GM23248 (cell line): ENCODE results near the gene CDK10. TPM values are rescaled to one million over a fixed set of nuclear protein-coding genes. Genes with fewer than 3 reads are reported as not detected.

Experiments
- DNase-seq: peaks from one replicate; pipeline ENCODE4 v3.0.0-alpha.2; 2015
- H2AFZ ChIP-seq: fragments of 200-600 bp; sonication (generic); 2 replicates; pipeline ENCODE4 v1.6.1; 2016; ENCODE audit warnings: antibody characterized with exemption
- H3F3A ChIP-seq: fragments of 200-600 bp; sonication (generic); 2 replicates; pipeline ENCODE4 v1.6.1; 2016; ENCODE audit warnings: mild to moderate bottlenecking, antibody characterized with exemption, mixed run types; ENCODE audit not compliant: insufficient read depth
- H3K27ac ChIP-seq: fragments of 200-600 bp; sonication (generic); 2 replicates; pipeline ENCODE4 v1.5.1; 2016; ENCODE audit warnings: mild to moderate bottlenecking
- H3K27me3 ChIP-seq: fragments of 200-600 bp; sonication (generic); replicated peaks from 2 replicates; pipeline ENCODE4 v1.6.1; 2016; ENCODE audit warnings: mild to moderate bottlenecking; ENCODE audit not compliant: insufficient read depth
- H3K36me3 ChIP-seq: fragments of 200-600 bp; sonication (generic); 2 replicates; pipeline ENCODE4 v1.6.1; 2016; ENCODE audit warnings: low read depth, mild to moderate bottlenecking
- H3K4me1 ChIP-seq: fragments of 200-600 bp; sonication (generic); 2 replicates; pipeline ENCODE4 v1.6.1; 2016; ENCODE audit warnings: mild to moderate bottlenecking; ENCODE audit not compliant: insufficient read depth
- H3K4me2 ChIP-seq: fragments of 200-600 bp; sonication (generic); one replicate; pipeline ENCODE4 v1.6.1; 2016; ENCODE audit warnings: mild to moderate bottlenecking; ENCODE audit not compliant: unreplicated experiment
- H3K4me3 ChIP-seq: fragments of 200-600 bp; sonication (generic); 2 replicates; pipeline ENCODE4 v1.5.1; 2016; ENCODE audit warnings: mild to moderate bottlenecking
- H3K79me2 ChIP-seq: fragments of 200-600 bp; sonication (generic); 2 replicates; pipeline ENCODE4 v1.6.1; 2016; ENCODE audit warnings: mild to moderate bottlenecking; ENCODE audit not compliant: insufficient read depth
- H3K9ac ChIP-seq: fragments of 200-600 bp; sonication (generic); 2 replicates; pipeline ENCODE4 v1.6.1; 2016; ENCODE audit warnings: mild to moderate bottlenecking
- H3K9me2 ChIP-seq: fragments of 200-600 bp; sonication (generic); 2 replicates; pipeline ENCODE4 v1.6.1; 2016; ENCODE audit warnings: mixed run types, mild to moderate bottlenecking, moderate library complexity; ENCODE audit not compliant: insufficient read depth
- H3K9me3 ChIP-seq: fragments of 200-600 bp; sonication (generic); one replicate; pipeline ENCODE4 v1.6.1; 2017; ENCODE audit warnings: low read depth
- H4K20me1 ChIP-seq: fragments of 200-600 bp; sonication (generic); 2 replicates; pipeline ENCODE4 v1.6.0; 2016; ENCODE audit not compliant: insufficient read depth
- EZH2 ChIP-seq: fragments of 200-600 bp; sonication (generic); IDR thresholded peaks from 2 replicates; pipeline ENCODE4 v1.6.1; 2018; ENCODE audit warnings: antibody characterized with exemption, mild to moderate bottlenecking; ENCODE audit not compliant: insufficient read depth, poor library complexity, severe bottlenecking
- EZH2phosphoT487 ChIP-seq: fragments of 200-600 bp; sonication (generic); IDR thresholded peaks from 2 replicates; pipeline ENCODE4 v1.6.1; 2018; ENCODE audit warnings: antibody characterized with exemption, moderate library complexity, mild to moderate bottlenecking, low read depth; ENCODE audit not compliant: insufficient read depth
- WGBS, 2 experiments: methylation state at CpG; one replicate each; pipeline ENCODE4 v1.1.6; 2015 to 2017; ENCODE audit warnings: low lambda C conversion rate in 2 of 2, low coverage in 1 of 2; ENCODE audit errors: missing lambda C conversion rate in 2 of 2; 5-methylcytosine and 5-hydroxymethylcytosine counted together
- in situ Hi-C: fragments of 300-500 bp; cut with MboI; formaldehyde crosslinking; loops from 2 replicates; pipeline ENCODE4 v1.15.0; 2020
- polyA plus RNA-seq: library from polyadenylated mRNA; unstranded; fragments of >200 nt; fragmentation: Nextera tagmentation; extraction: Ambion mirVana; gene quantifications from 2 replicates; pipeline ENCODE4 v1.2.1, GENCODE V29; 2016
- total RNA-seq: library from RNA; depleted of rRNA; stranded (reverse); fragments of >200 nt; shearing (Covaris generic); gene quantifications from 2 replicates; pipeline ENCODE4 v1.2.3, GENCODE V29; 2014

The CDK10 gene
- total and polyA plus RNA-seq, 2 experiments from 2014 or later, result 49.6 to 51.9 TPM

GRCh38 chr16:89730610-89731234 lies 44.2 kb downstream of the CDK10 start:
- WGBS, 2 experiments, result 76 to 87% methylated on average over 20 to 22 of the region's 22 CpGs
- no peak overlapping the region for H3K4me2 ChIP-seq
- H3K27ac ChIP-seq, result no peak overlapping the region
- H3K27me3 ChIP-seq, result no peaks in the 10 kb centered on the region
- no peaks in the 10 kb centered on the region; the same call in 1 of the 2 replicates for H3F3A ChIP-seq
- no peaks in the 10 kb centered on the region for H3K9me3 ChIP-seq
- in situ Hi-C loops, result no loop called here
- H2AFZ ChIP-seq, result no peak overlapping the region
- DNase-seq, result no peak
- H3K36me3 ChIP-seq, result peaks cover 30% of the 10 kb centered on the region; the same call in 1 of the 2 replicates
- H3K9ac ChIP-seq, result no peak overlapping the region
- no peaks in the 10 kb centered on the region for H3K4me1 ChIP-seq
- no peak for TF ChIP-seq EZH2phosphoT487
- no peak for TF ChIP-seq EZH2
- H3K79me2 ChIP-seq, result peaks cover 22% of the 10 kb centered on the region
- H3K4me3 ChIP-seq, result no peak overlapping the region
- H3K9me2 ChIP-seq, result no peaks in the 10 kb centered on the region
- H4K20me1 ChIP-seq, result no peaks in the 10 kb centered on the region

GRCh38 chr16:89732142-89732917 lies 45.8 kb downstream of the CDK10 start:
- no peak for DNase-seq

GRCh38 chr16:89732918-89733242 lies 46.4 kb downstream of the CDK10 start:
- no peaks in the 10 kb centered on the region for H3K27me3 ChIP-seq
- DNase-seq, result no peak
- 92 to 93% methylated on average over 9 of the region's 9 CpGs for WGBS, 2 experiments
- in situ Hi-C loops, result no loop called here
- H3K4me1 ChIP-seq, result no peaks in the 10 kb centered on the region
- no peaks in the 10 kb centered on the region for H3K9me2 ChIP-seq
- H4K20me1 ChIP-seq, result no peaks in the 10 kb centered on the region
- peaks cover under 1% of the 10 kb centered on the region; the same call in 1 of the 2 replicates for H3K79me2 ChIP-seq
- no peaks in the 10 kb centered on the region for H3K9me3 ChIP-seq
- no peak overlapping the region for H2AFZ ChIP-seq
- H3K4me3 ChIP-seq, result no peak overlapping the region
- peaks cover 35% of the 10 kb centered on the region; the same call in 1 of the 2 replicates for H3K36me3 ChIP-seq
- H3K27ac ChIP-seq, result no peak overlapping the region
- H3K9ac ChIP-seq, result no peak overlapping the region
- TF ChIP-seq EZH2 (no peak), EZH2phosphoT487 (no peak)
- no peaks in the 10 kb centered on the region; the same call in 1 of the 2 replicates for H3F3A ChIP-seq
- H3K4me2 ChIP-seq, result no peak overlapping the region

More at GRCh38 chr16:89732142-89732917, 45.8 kb downstream of the CDK10 start:
- Histone ChIP-seq H3K27me3 (no peaks in the 10 kb centered on the region), H3K79me2 (peaks cover 6% of the 10 kb centered on the region), H3F3A (no peaks in the 10 kb centered on the region; the same call in 1 of the 2 replicates), H3K9me3 (no peaks in the 10 kb centered on the region), H3K4me2 (no peak overlapping the region), H3K9me2 (no peaks in the 10 kb centered on the region), H3K27ac (no peak overlapping the region), H3K9ac (no peak overlapping the region), H4K20me1 (no peaks in the 10 kb centered on the region), H3K36me3 (peaks cover 35% of the 10 kb centered on the region; the same call in 1 of the 2 replicates), H3K4me1 (no peaks in the 10 kb centered on the region), H2AFZ (no peak overlapping the region), H3K4me3 (no peak overlapping the region)
- 86 to 90% methylated on average over 16 to 24 of the region's 24 CpGs for WGBS, 2 experiments
- in situ Hi-C loops, result no loop called here
- TF ChIP-seq EZH2 (no peak), EZH2phosphoT487 (no peak)

GRCh38 chr16:89733322-89733721 lies 46.8 kb downstream of the CDK10 start:
- Histone ChIP-seq H3K36me3 (peaks cover 36% of the 10 kb centered on the region; the same call in 1 of the 2 replicates), H3K4me3 (no peak overlapping the region), H3K27ac (no peak overlapping the region), H3F3A (no peaks in the 10 kb centered on the region; the same call in 1 of the 2 replicates), H3K79me2 (no peaks in the 10 kb centered on the region; the same call in 1 of the 2 replicates), H3K9ac (no peak overlapping the region), H3K9me3 (no peaks in the 10 kb centered on the region), H2AFZ (no peak overlapping the region), H3K9me2 (no peaks in the 10 kb centered on the region), H4K20me1 (no peaks in the 10 kb centered on the region), H3K27me3 (no peaks in the 10 kb centered on the region), H3K4me1 (no peaks in the 10 kb centered on the region), H3K4me2 (no peak overlapping the region)
- TF ChIP-seq EZH2 (no peak), EZH2phosphoT487 (no peak)
- DNase-seq, result no peak
- WGBS, 2 experiments, result 91 to 94% methylated on average over 16 to 17 of the region's 17 CpGs
- in situ Hi-C loops, result no loop called here
